ENCODE measurements around the gene ATP10A. TPM values are rescaled to one million over a fixed set of nuclear protein-coding genes. Genes with fewer than 3 reads are reported as not detected.

The ATP10A gene
- total RNA-seq, 1 donor from 2014 or later: 0.50 TPM

- DNase-seq (ENCODE audit: low spot score) (no peak), ATAC-seq (no peak)
Observed at GRCh38 chr15:25797511-25797935, 65.6 kb downstream of the ATP10A start.

- ATAC-seq (no peak), DNase-seq (ENCODE audit: low spot score) (no peak)
Observed at GRCh38 chr15:25797035-25797434, 66.1 kb downstream of the ATP10A start.

GRCh38 chr15:25796395-25796794, 66.7 kb downstream of the ATP10A start:
- no peak for DNase-seq (ENCODE audit: low spot score)

GRCh38 chr15:25795712-25796111, 67.4 kb downstream of the ATP10A start:
- DNase-seq (ENCODE audit: low spot score) (no peak), ATAC-seq (no peak)

More at GRCh38 chr15:25796395-25796794, 66.7 kb downstream of the ATP10A start:
- ATAC-seq: no peak

DNA sequence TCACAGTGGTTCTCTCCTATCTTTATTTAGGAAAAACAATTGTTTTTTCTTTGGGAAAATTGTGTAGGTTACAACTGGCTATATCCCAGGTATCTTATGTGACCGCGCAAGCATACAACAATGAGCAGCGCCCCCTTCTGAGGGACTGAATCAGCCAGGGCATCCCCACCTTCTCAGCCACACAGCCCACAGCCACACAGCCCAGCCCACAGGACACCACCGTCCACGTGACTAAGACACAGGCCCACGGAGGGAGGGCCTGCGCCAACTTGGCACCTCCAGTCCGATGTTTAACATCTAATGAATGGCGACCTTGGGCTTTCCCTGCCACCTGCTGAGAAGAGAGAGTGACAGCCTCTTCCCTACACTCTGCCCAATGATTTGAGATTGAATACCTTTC, 68.1 kb downstream of the ATP10A start:
- DNase-seq (ENCODE audit: low spot score): no peak
- ATAC-seq: no peak

- no peak for DNase-seq (ENCODE audit: low spot score)
Observed at GRCh38 chr15:25793354-25794050, 69.6 kb downstream of the ATP10A start.

GRCh38 chr15:25792128-25792527, 71.0 kb downstream of the ATP10A start:
- no peak for DNase-seq (ENCODE audit: low spot score)
- no peak for ATAC-seq

More at GRCh38 chr15:25793354-25794050, 69.6 kb downstream of the ATP10A start:
- ATAC-seq: peak; percentile 54

GRCh38 chr15:25790000-25790660, 73.0 kb downstream of the ATP10A start:
- no peak for DNase-seq (ENCODE audit: low spot score)
- ATAC-seq: no peak

DNA sequence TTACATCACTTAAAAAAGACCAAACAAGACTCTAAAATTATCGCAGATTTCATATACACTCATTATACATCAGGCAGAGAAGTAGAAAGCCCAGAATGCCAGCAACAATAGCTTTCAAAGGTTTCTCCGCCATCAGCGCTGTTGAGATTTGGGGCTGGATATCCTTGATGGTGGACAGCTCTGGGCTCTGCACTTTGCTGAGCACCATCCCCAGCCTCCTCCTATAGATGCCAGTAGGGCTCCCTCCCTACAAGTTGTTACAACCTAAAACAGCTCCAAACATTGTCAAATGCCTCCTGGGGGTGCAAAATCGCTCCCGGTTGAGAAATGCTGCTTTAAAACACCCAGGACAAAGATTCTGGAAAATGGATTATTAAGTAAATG, 73.5 kb downstream of the ATP10A start:
- ATAC-seq: no peak
- no peak for DNase-seq (ENCODE audit: low spot score)

GRCh38 chr15:25789211-25789610, 73.9 kb downstream of the ATP10A start:
- no peak for DNase-seq (ENCODE audit: low spot score)
- ATAC-seq: no peak

- no peak for DNase-seq (ENCODE audit: low spot score)
- ATAC-seq: no peak
Observed at GRCh38 chr15:25787855-25788520, 75.1 kb downstream of the ATP10A start.

- DNase-seq (ENCODE audit: low spot score): no peak
- no peak for ATAC-seq
Observed at GRCh38 chr15:25787381-25787780, 75.7 kb downstream of the ATP10A start.

GRCh38 chr15:25786040-25786439, 77.1 kb downstream of the ATP10A start:
- DNase-seq (ENCODE audit: low spot score) (no peak), ATAC-seq (no peak)

DNA sequence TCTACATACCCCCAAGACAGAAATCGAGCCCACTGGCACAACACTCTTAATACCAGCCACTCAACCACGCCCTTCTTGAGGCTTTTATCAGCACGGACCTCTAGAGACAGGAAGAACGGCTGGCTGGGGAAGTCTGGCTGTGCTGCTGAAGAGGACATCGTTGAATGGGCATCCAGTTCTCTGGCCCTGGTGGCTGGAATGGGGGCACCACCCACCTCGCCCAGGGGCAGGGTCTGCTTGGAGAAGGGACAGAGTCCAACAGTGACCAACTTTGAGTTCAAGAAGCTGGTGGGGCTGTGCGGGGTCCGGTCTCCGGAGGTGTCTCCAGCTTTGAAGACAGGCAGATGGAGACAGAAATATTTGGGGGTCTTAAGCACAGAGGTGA, 77.5 kb downstream of the ATP10A start:
- ATAC-seq (no peak), DNase-seq (ENCODE audit: low spot score) (no peak)

GRCh38 chr15:25784876-25785640, 78.1 kb downstream of the ATP10A start:
- ATAC-seq (no peak), DNase-seq (ENCODE audit: low spot score) (no peak)

DNA sequence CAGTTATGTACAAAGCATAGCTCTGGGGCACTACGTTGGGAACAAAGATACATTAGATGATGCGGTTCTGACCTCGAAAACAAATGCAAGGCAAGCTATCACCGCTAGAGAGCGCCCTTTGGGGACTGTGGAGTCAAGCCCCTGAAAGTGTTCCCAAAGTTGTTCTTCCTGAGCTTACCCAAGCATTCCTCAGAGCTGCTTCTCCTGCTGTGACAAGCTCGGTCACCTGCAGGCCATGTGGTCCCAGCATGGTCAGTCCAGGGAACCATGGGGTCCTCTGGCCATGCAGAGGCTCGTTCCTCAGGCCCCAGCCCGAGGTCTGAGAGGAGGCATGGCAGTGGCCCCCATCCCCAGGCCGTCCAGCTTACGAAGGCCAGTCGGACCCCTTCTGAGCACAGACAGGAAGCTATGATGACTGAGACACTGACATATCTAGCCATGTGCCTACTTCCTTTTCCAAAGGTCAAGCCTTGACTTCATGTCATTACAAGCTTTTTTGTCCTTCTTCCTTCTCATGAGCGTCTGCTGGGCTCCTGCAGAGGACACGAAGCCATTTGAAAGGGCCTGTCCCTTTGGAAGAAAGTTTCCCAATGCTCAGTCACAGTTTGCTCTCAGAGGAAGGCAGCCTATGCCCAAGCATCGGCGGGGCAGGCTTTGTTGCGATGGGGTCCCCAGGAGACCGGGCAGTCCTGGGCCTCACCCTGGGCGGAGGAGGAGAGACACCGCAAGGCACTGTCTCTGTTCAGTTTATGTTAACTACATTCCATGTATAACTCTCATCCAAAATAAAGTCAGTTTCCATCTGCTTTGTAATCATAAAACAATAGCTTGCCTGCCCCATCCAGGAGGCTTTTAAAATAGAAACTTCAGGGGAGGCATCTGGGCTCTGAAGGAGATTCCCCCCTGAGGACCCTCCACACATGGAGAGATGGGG, 79.3 kb downstream of the ATP10A start:
- no peak for ATAC-seq
- no peak for DNase-seq (ENCODE audit: low spot score)

- no peak for DNase-seq (ENCODE audit: low spot score)
- no peak for ATAC-seq
Observed at GRCh38 chr15:25783134-25783533, 80.0 kb downstream of the ATP10A start.

GRCh38 chr15:25780479-25781255, 82.5 kb downstream of the ATP10A start:
- ATAC-seq (no peak), DNase-seq (ENCODE audit: low spot score) (no peak)

- DNase-seq (ENCODE audit: low spot score): no peak
- ATAC-seq: no peak
Observed at GRCh38 chr15:25778161-25778560, 85.0 kb downstream of the ATP10A start.

Measured in left lobe of liver (tissue), 2 donors.